Embryonic facial prominence (tissue), 1 donor: ENCODE results near the gene ATG9B.
A peak's percentile ranks its signal among the peaks of the same experiment; 100 is the strongest.

Experiments
- DNase-seq: peaks from one replicate; pipeline ENCODE4 v3.0.0-alpha.2; 2016; ENCODE audit errors: extremely low spot score

Gene ATG9B, protein sequence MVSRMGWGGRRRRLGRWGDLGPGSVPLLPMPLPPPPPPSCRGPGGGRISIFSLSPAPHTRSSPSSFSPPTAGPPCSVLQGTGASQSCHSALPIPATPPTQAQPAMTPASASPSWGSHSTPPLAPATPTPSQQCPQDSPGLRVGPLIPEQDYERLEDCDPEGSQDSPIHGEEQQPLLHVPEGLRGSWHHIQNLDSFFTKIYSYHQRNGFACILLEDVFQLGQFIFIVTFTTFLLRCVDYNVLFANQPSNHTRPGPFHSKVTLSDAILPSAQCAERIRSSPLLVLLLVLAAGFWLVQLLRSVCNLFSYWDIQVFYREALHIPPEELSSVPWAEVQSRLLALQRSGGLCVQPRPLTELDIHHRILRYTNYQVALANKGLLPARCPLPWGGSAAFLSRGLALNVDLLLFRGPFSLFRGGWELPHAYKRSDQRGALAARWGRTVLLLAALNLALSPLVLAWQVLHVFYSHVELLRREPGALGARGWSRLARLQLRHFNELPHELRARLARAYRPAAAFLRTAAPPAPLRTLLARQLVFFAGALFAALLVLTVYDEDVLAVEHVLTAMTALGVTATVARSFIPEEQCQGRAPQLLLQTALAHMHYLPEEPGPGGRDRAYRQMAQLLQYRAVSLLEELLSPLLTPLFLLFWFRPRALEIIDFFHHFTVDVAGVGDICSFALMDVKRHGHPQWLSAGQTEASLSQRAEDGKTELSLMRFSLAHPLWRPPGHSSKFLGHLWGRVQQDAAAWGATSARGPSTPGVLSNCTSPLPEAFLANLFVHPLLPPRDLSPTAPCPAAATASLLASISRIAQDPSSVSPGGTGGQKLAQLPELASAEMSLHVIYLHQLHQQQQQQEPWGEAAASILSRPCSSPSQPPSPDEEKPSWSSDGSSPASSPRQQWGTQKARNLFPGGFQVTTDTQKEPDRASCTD

DNA sequence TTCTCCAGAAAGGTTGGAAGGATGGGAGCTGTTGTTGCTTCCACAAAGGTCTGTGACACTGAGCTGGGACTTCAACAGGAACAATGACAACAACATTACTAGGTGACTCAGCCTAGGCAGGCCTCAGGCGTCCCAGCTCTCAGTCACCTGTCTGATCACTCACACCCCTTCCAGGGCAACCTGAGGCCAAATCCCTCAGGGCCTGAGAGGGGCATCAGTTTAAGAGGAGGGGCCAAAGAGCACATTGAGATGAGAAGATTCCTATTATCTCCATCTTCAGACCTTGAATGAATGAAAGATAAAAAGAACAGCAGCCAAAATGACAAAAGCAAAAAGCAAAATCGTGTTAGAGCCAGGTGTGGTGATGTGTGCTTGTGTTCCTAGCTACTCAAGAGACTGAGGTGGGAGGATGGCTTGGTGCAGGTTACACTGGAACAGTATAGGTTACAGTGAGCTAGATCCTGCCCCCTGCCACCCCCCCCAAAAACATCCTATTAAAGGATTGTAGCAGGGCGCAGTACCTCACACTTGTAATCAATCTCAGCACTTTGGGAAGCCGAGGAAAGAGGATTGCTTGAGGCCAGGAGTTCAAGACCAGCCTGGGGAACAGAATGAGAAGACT, at the start of gene ATG9B:
TSS of gene ATG9B (minus strand) at position 60 of the 622 bp plus-strand sequence. CDS start 71 bp downstream, outside the sequence.
- no peak for DNase-seq

DNA sequence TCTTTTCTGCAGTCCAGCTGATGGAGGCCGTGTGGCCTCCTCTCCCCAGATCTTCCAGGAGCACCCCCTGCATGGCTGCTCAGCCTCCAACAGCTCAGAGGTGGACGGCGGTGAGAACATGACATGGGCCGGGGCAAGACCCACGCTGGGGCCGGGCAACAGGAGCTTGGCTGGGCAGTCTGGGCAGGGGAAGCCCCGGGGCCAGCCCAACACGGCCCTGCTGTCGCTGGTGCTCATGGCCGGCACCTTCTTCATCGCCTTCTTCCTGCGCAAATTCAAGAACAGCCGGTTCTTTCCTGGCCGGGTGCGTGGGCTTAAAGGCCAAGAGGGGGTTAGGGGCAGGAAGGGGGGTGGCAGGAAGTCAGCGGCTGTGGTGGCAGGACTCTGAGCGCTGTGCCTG, 49.7 kb upstream of the ATG9B start:
- DNase-seq = no peak

DNA sequence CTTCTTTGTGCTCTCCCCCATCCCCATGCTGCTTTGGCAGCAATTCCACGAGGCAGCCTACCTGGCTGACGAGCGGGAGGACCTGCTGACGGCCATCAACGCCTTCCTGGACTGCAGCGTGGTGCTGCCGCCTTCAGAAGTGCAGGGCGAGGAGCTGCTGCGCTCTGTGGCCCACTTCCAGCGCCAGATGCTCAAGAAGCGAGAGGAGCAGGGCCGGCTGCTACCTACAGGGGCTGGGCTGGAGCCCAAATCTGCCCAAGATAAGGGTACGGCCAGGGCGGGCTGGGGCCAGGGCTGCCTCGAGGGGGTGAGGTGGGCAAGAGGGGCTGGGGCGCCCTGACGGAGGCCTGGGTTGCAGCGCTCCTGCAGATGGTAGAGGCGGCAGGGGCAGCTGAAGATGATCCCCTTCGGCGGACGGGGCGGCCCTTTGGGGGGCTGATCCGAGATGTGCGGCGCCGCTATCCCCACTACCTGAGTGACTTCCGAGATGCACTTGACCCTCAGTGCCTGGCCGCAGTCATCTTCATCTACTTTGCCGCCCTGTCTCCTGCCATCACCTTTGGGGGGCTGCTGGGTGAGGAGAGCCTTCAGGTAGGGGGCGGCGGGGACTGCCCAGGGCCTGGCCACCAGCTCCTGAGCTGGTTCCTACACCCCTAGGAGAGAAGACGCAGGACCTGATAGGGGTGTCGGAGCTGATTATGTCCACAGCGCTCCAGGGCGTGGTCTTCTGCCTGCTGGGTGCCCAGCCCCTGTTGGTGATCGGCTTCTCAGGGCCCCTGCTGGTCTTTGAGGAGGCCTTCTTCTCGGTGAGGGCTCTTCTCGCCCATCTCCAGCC, 47.0 kb upstream of the ATG9B start:
- DNase-seq = no peak

DNA sequence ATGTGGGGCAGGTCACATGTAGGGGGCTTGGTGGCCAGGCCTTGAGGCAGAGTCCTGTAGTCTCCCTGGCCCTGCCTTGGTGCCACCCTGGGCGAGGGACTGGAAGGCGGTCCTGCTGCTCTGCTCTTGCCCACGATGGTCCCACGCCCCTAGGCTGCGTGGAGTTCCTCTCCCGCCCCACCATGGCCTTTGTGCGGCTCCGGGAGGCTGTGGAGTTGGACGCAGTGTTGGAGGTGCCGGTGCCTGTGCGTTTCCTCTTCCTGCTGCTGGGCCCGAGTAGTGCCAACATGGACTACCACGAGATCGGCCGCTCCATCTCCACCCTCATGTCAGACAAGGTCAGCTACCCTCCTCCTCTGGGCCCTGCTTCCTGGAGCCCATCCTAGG, 46.3 kb upstream of the ATG9B start:
- DNase-seq = no peak

DNA sequence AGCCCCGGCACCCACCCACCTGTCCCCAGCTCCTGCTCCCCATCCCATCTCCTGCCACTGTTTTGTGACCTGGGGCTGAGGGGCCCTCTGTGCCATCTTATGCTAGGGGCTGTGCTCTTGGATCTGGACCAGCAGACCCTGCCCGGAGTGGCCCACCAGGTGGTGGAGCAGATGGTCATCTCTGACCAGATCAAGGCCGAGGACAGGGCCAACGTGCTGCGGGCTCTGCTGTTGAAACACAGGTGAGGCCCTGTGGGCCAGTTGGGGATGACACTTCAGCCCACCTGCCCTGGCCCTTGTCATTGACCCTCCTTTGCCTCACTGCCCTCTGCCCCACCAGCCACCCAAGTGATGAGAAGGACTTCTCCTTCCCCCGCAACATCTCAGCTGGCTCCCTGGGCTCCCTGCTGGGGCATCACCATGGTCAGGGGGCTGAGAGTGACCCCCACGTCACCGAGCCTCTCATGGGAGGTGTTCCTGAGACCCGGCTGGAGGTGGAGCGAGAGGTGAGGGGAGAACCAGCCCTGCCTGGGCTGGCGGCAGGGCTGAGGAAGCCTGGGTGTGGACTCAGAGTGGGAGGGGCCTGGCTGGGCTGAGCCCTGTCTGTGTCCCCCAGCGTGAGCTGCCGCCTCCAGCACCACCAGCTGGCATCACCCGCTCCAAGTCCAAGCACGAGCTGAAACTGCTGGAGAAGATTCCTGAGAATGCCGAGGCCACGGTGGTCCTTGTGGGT, 45.7 kb upstream of the ATG9B start:
- DNase-seq = no peak

DNA sequence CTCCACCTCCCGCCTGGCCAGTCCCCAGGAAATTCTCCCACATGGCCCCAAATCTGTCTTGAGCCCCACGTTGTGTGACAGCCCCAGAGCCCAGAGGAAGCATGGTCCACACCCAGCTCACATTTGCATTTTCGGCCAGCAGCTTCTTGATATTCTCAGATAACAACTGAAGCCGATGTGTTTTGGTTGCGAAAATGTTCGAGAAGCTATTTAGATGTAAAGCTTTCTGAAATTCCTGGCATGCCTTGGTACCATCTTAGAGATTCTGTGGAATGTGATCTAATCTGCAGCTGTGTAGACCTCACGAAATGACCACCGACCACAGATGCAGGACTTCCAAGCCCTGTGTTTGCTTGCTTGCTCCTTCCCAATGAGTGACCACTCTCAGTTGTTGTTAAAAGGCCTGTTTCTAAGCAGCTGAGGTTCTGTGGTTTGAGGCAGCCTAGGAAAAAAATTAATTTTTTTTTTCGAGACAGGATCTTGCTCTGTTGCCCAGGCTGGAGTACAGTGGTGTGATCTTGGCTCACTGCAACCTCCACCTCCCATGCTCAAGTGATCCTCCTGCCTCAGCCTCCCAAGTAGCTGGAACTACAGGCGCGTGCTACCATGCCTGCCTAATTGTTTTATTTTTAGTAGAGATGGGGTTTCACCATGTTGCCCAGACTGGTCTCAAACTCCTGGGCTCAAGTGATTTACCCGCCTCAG, 43.9 kb upstream of the ATG9B start:
- DNase-seq = no peak

DNA sequence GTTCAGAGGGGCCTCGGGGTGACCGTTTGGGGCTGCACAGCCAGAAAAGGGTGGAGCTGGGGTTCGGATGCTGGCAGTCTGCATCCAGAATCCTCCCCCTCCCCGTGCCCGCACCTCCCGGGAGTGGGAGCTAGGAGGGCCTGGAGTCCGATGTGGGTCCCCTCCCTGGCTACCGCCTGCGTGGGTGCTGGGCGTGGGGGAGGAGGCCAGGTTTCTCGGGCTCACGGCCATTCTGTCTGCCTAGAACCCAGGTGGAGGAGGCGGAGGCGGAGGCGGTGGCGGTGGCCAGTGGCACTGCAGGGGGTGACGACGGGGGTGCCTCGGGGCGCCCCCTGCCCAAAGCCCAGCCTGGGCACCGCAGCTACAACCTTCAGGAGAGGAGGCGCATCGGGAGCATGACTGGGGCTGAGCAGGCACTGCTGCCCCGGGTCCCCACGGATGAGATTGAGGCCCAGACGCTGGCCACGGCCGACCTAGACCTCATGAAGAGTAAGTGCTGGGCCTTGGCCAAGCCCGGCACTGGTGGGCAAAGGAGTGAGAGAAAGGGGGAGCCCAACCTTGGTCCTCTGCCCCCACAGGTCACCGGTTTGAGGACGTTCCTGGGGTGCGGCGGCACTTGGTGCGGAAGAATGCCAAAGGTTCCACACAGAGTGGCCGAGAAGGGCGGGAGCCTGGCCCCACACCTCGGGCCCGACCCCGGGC, 42.1 kb upstream of the ATG9B start:
- DNase-seq = no peak

DNA sequence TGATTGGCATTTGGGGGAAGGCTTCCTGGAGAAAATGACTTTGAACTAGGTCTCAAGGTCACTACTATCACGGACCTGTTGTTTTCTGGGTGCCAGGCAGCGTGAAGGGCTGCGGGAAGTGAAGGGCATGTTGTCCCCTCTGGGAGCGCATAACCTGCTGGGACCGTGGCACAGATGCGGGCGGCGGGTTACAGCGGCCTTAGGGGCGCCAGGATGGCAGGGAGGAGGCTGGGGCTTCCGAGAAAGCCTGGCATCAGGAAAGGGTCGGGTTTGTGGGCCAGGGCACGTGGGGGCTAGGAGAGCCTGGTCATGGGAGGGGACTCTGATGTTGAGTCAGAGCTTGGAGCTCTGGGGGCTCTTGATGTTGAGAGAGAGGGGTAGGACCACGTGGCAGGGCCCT, 41.2 kb upstream of the ATG9B start:
- DNase-seq = no peak

DNA sequence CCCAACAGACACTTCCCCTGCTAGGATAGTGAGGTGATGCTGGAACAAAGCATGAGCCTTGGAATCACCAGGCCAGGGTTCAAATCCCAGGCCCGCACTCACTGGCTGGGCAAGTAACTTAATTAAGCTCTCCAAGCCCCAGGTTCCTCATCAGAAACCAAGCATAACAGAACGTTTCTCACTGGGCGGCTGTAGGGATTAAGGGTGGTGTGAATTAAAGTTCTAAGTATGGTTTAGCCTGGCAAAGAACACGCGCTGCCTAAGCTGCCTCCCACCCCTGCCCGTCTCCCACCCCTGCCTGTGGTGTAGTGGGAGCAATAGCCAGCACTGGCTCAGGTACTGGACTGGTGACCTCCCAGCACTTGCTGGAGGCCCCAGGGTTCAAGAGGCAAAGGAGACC, 40.7 kb upstream of the ATG9B start:
- no peak for DNase-seq

DNA sequence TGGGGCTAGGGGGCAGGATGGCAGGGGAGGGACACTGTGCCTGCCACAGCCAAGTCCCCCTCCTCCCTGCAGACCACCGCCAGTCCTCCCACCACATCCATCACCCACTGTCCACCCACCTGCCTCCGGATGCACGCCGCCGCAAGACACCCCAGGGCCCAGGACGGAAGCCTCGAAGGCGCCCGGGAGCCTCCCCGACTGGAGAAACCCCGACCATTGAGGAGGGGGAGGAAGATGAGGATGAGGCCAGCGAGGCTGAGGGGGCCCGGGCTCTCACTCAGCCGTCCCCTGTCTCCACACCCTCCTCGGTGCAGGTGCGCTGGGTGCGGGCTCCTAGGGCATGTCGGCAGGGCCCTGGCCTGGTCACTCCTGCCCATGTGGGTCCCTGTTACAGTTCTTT, 40.2 kb upstream of the ATG9B start:
- no peak for DNase-seq

DNA sequence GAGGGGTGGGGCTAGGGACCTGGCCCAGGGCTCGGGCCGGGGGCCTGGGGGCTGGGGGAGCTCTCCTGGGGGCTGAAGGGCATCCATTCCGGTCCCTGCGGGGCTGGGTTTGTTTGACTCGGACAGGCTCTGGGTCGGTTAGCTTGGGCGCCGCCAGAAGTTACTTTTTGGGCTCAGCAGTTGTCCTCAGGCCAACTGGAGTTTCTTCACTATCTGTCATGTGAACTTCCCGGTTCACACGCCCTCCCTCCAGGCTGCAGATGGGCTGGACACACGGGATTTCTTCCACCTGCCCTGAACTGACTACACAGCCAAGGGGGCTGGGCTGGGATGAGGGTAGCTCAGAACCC, 38.9 kb upstream of the ATG9B start:
- no peak for DNase-seq

DNA sequence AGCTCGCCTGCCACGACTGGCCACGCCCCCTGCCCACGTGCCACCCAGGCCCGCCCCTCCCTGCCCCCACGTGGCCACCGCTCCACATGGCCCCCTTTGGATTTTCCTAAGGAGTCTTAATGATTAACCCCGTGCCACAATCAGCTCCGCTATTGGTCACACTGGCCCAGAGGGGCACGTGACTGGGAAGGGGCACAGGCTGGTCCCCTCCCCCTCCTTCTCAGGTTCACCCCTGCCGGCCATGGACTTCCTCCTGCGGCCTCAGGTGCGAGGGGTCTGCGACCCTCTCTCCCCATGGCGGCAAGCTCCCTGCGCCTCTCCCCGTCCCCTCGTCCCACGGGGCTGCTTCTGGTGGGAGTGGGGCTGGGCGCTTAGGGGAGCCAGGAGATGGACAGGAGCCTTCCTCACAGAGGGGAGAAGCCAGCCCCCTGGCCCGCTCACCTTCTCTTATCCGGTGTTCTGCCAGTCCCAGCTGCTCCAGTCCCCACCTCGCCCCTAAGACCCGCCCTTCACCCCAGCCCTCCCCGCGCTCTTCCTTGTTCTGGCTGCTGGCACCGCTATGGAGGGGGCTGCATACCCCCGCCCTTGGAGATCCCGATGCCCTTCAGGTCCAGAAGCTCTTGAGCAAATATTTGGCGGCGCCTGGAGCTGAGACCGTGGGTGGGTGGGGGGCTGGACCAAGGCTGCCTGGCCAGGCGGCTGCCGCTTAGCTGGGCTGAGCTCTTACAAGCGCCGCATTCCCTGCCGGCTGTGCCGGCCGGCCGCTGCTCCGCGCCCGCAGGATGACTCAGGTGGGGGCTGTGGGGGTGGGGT, 38.3 kb upstream of the ATG9B start:
- no peak for DNase-seq

DNA sequence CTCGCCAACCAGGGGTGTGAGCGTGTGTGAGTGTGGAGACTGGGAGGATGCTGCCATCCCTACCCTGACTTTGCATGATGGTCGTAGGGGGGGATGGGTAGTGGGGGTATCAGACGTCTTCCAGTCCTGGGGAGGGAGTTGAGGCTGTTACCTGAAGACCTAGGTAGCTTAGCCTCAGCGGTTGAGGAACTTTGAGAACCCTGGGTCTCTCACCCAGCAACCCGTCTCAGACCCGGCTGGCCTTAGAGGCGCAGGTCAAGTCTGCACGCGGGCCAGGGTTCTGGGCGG, 37.8 kb upstream of the ATG9B start:
- no peak for DNase-seq

DNA sequence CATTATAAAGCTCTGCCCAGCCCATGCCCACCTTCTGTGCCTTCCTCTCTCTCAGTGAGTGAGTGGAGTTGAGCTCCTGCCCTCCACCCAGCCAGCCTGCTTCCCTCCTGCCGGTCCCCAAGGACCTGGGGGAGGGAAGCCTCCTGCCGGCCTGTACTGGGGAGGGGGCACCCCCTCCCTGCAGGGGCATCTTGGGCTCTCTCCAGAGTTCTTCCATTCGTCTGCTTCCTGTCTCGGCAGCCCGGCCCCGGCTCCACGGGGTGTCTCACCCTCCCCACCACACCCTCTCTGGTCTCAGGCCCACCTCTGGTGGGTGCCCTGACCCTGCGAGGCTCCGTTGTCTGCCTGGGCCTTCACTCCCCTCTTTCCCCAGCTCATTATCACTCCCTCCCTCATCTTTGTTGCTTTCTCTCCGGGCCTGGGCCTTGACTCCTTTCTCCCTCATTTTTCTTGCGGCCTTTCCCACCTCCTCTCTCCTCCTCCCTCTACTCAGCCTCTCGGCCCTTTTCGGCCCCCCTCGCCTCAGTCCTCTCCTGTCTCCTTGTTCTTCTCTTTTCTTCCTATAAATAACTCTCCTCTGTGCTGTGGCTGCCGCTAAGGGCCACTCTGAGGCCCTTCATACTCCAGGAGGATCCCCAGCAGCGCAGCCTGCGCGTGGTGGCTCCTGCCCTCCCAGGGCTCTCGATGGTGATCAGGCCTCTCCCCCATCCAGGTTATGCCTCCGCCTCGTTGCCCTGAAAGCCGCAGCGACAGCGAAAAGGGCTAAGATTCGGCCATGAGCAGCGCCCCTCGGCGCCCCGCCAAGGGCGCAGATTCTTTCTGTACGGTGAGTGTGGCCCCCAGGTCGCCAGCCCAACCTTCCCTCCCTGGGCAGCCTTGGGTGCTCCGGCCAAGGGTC, 37.2 kb upstream of the ATG9B start:
- no peak for DNase-seq

DNA sequence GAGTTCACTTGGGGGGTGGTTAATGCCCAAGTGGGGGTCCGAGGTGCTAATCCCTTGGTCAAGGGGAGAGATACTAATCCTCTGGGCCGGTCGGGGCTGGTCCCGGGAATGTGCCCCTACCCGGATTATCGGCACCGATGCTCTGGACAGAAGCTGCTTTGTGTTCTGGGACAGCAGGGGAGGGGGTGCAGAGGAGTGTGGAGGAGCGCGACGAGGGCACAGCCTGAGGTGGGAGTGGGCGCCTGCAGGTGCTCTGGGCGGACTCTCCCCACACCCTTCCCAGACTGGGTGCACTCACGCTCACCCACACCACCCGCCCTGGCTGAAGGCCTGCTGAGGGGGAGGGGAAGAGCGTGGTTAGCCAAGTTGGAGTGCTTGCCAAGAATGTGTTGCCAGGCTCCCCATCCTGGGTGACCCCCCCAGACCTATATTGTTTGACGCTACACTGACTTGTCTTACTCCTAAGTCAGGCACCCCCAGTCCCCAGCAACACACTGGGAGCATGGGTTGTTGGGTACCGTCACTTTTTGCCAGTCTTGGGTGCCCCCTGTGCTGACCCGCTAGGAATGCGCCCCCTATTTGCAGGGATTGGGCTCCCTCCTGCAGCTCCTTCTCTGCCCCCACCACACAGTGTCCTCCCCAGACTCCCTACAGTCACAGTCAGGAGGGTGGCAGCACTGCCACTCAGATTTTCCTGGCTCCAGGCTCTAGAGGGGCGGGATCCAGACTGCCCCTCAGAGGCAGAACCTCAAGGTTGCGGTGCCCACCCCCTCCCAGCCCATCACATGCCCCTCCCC, 36.3 kb upstream of the ATG9B start:
- DNase-seq = no peak

DNA sequence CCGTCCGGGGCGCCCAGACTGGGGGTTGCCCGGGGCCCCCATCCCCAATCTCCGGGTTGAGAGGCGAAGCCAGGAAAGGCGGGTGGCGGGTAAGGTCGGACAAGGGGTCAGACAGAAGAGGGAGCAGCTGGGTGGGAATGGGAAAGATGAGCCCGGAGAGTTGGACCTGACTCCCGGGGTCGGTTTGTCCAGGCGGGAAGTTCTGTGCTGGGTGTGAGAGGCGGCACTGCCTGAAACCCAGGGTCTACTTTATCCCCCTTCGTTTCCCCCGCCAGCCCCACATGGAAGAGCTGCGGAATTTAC, 35.8 kb upstream of the ATG9B start:
- DNase-seq = no peak

DNA sequence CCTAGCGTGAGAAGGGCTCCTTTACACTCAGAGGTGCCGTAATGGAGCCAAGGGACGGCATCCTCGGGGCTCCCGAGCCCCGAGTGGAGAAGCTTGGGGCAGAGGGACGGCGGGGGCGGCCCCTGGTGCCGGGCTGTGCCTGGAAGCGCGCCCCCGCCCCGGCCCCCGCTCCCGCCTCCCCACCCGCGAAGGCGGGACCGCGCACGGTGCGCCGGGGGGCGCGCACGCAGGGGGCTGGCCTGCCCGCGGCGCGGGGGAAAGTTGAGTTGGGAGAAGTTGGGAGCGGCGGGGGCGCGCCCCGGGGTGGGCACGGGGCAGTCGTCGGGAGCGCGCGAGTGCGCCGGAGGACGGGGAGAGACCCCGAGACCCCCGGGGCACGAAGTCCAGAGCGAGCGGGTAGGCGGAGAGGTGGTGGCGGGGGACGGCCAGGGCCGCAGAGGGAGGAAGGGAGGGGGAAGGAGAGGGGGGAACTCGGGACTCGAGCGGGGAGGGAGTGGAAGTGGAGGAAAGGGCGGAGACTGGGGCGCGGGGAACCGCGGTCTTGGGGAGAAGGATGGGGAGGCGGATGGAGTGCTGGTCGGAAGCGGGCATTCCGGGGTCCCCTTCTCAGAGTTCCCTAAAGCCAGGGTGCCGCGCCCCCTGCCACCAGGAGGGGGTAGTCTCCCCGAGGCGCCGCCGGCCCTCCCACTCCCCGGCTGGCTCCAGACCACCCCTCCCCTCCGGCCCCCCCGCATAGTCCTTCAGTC, 35.2 kb upstream of the ATG9B start, which contains the start of gene SLC4A2:
TSS of gene SLC4A2 (plus strand) at position 223 of the 746 bp plus-strand sequence. CDS start 2,399 bp downstream, outside the sequence.
- DNase-seq = peak; percentile 27
